Gastroesophageal sphincter (tissue), 2 donors: ENCODE measurements around the gene MICU1.

Experiments
- EP300 ChIP-seq: sonication (generic); formaldehyde crosslinking; IDR thresholded peaks from one replicate; pipeline ENCODE4 v1.6.1; 2017; ENCODE audit warnings: antibody characterized with exemption, mild to moderate bottlenecking
- POLR2A ChIP-seq, 2 donors: fragments of 450-650 bp; IDR thresholded peaks; one replicate each; pipeline ENCODE4 v1.6.1; 2017; ENCODE audit warnings: antibody characterized with exemption in 2 of 2, mild to moderate bottlenecking in 2 of 2, moderate library complexity in 1 of 2

GRCh38 chr10:72663971-72664370 is 38.1 kb upstream of the MICU1 start:
- no peak for TF ChIP-seq POLR2A (IDR thresholded peaks at IDR 0.05)
- no peak for TF ChIP-seq EP300
